ENCODE measurements around the gene DSCAM. TPM values are rescaled to one million over a fixed set of nuclear protein-coding genes. Genes with fewer than 3 reads are reported as not detected.

The DSCAM gene
- total RNA-seq, 2 donors from 2014 or later: 18.5 to 25.5 TPM

GRCh38 chr21:40227096-40227495, 619.9 kb downstream of the DSCAM start:
- no peak overlapping the region for H3K27ac Mint-ChIP-seq
- H3K4me3 Mint-ChIP-seq: no peak overlapping the region
- no peak for DNase-seq
- no peak overlapping the region for H3K27ac ChIP-seq (ENCODE audit: low read depth, low read length)
- H3K9me3 ChIP-seq (ENCODE audit: control insufficient read depth, low read length): no peaks in the 10 kb centered on the region
- no peak for TF ChIP-seq CTCF (conservative IDR thresholded peaks at IDR 0.05)
- 92 to 100% methylated on average over 1 of the region's 1 CpG for WGBS, 2 experiments (ENCODE audit: insufficient coverage in 1 of 2, insufficient read length in 1 of 2)
- H3K36me3 Mint-ChIP-seq (ENCODE audit: low read depth): peaks cover 18% of the 10 kb centered on the region
- peaks cover 13% of the 10 kb centered on the region for H3K4me1 Mint-ChIP-seq
- no peak overlapping the region for H3K4me3 ChIP-seq (ENCODE audit: low read length)
- H3K36me3 ChIP-seq (ENCODE audit: control insufficient read depth, insufficient read depth, low read length): peaks cover 21% of the 10 kb centered on the region
- no peaks in the 10 kb centered on the region for H3K27me3 Mint-ChIP-seq (ENCODE audit: insufficient read depth)
- no peaks in the 10 kb centered on the region for H3K27me3 ChIP-seq (ENCODE audit: control insufficient read depth, insufficient read depth, low read length, poor library complexity, severe bottlenecking)
- H3K9me3 Mint-ChIP-seq: no peaks in the 10 kb centered on the region
- peaks cover 2% of the 10 kb centered on the region for H3K4me1 ChIP-seq (ENCODE audit: control insufficient read depth, insufficient read depth, low read length)
- H3K9ac ChIP-seq (ENCODE audit: extremely low read depth, low read length, poor library complexity, severe bottlenecking): no peak overlapping the region

GRCh38 chr21:40215941-40216340, 631.0 kb downstream of the DSCAM start:
- Histone ChIP-seq H3K9me3 (ENCODE audit: control insufficient read depth, low read length) (no peaks in the 10 kb centered on the region), H3K4me1 (ENCODE audit: control insufficient read depth, insufficient read depth, low read length) (no peaks in the 10 kb centered on the region), H3K4me3 (ENCODE audit: low read length) (no peak overlapping the region), H3K27me3 (ENCODE audit: control insufficient read depth, insufficient read depth, low read length, poor library complexity, severe bottlenecking) (no peaks in the 10 kb centered on the region), H3K9ac (ENCODE audit: extremely low read depth, low read length, poor library complexity, severe bottlenecking) (no peak overlapping the region), H3K36me3 (ENCODE audit: control insufficient read depth, insufficient read depth, low read length) (peaks cover 4% of the 10 kb centered on the region), H3K27ac (ENCODE audit: low read depth, low read length) (no peak overlapping the region)
- H3K27me3 Mint-ChIP-seq (ENCODE audit: insufficient read depth): no peaks in the 10 kb centered on the region
- H3K9me3 Mint-ChIP-seq: no peaks in the 10 kb centered on the region
- no peak for TF ChIP-seq CTCF (conservative IDR thresholded peaks at IDR 0.05)
- no peak overlapping the region for H3K27ac Mint-ChIP-seq
- 94% methylated on average over 2 of the region's 2 CpGs; no CpG with 5 or more reads in 1 of the 2 experiments for whole genome bisulfite sequencing, 2 experiments (ENCODE audit: insufficient coverage in 1 of 2, insufficient read length in 1 of 2)
- peaks cover 10% of the 10 kb centered on the region for H3K36me3 Mint-ChIP-seq (ENCODE audit: low read depth)
- H3K4me3 Mint-ChIP-seq: no peak overlapping the region
- H3K4me1 Mint-ChIP-seq: no peaks in the 10 kb centered on the region
- no peak for DNase-seq

GRCh38 chr21:40210251-40210650, 636.7 kb downstream of the DSCAM start:
- Histone ChIP-seq H3K27me3 (ENCODE audit: control insufficient read depth, insufficient read depth, low read length, poor library complexity, severe bottlenecking) (no peaks in the 10 kb centered on the region), H3K27ac (ENCODE audit: low read depth, low read length) (no peak overlapping the region), H3K9ac (ENCODE audit: extremely low read depth, low read length, poor library complexity, severe bottlenecking) (no peak overlapping the region), H3K9me3 (ENCODE audit: control insufficient read depth, low read length) (no peaks in the 10 kb centered on the region), H3K4me3 (ENCODE audit: low read length) (no peak overlapping the region), H3K4me1 (ENCODE audit: control insufficient read depth, insufficient read depth, low read length) (no peaks in the 10 kb centered on the region), H3K36me3 (ENCODE audit: control insufficient read depth, insufficient read depth, low read length) (peaks cover 23% of the 10 kb centered on the region)
- H3K27ac Mint-ChIP-seq: no peak overlapping the region
- no peak for TF ChIP-seq CTCF (conservative IDR thresholded peaks at IDR 0.05)
- DNase-seq: no peak
- no peaks in the 10 kb centered on the region for H3K9me3 Mint-ChIP-seq
- H3K27me3 Mint-ChIP-seq (ENCODE audit: insufficient read depth): no peaks in the 10 kb centered on the region
- H3K4me3 Mint-ChIP-seq: no peak overlapping the region
- no peaks in the 10 kb centered on the region for H3K4me1 Mint-ChIP-seq
- 89 to 95% methylated on average over 2 of the region's 2 CpGs for WGBS, 2 experiments (ENCODE audit: insufficient coverage in 1 of 2, insufficient read length in 1 of 2)
- peaks cover 17% of the 10 kb centered on the region for H3K36me3 Mint-ChIP-seq (ENCODE audit: low read depth)

Data from endodermal cell (in vitro differentiated cells).